H7 (cell line): Measurements from ENCODE around the gene ADAMTS13. TPM values are rescaled to one million over a fixed set of nuclear protein-coding genes. Genes with fewer than 3 reads are reported as not detected.
"Not testable (repeated sequence)": the region's sequence is repeated elsewhere in the genome, so short reads cannot be mapped to it uniquely, and the experiment has no call there.

Source experiments
- DNase-seq: peaks from one replicate; pipeline ENCODE4 v3.0.0; 2012
- H3K27me3 ChIP-seq: 2 replicates; pipeline ENCODE4 v1.6.0; 2011; ENCODE audit warnings: mild to moderate bottlenecking, low read length; ENCODE audit not compliant: control insufficient read depth, insufficient read depth
- H3K36me3 ChIP-seq: replicated peaks from 2 replicates; pipeline ENCODE4 v1.5.1; 2011; ENCODE audit warnings: low read length; ENCODE audit not compliant: control insufficient read depth, insufficient read depth
- H3K4me3 ChIP-seq: 2 replicates; pipeline ENCODE4 v1.5.1; 2011; ENCODE audit warnings: low read depth, mild to moderate bottlenecking, control low read depth, low read length, moderate library complexity; ENCODE audit not compliant: insufficient read depth
- total RNA-seq: library from RNA; depleted of rRNA; stranded (reverse); fragments of >200 nt; shearing (Covaris generic); gene quantifications from 2 replicates; pipeline ENCODE4 v1.2.3, GENCODE V29; 2014; rRNA removed

The ADAMTS13 gene
- total RNA-seq = 2.8 and 5.5 TPM in 2 replicates

DNA sequence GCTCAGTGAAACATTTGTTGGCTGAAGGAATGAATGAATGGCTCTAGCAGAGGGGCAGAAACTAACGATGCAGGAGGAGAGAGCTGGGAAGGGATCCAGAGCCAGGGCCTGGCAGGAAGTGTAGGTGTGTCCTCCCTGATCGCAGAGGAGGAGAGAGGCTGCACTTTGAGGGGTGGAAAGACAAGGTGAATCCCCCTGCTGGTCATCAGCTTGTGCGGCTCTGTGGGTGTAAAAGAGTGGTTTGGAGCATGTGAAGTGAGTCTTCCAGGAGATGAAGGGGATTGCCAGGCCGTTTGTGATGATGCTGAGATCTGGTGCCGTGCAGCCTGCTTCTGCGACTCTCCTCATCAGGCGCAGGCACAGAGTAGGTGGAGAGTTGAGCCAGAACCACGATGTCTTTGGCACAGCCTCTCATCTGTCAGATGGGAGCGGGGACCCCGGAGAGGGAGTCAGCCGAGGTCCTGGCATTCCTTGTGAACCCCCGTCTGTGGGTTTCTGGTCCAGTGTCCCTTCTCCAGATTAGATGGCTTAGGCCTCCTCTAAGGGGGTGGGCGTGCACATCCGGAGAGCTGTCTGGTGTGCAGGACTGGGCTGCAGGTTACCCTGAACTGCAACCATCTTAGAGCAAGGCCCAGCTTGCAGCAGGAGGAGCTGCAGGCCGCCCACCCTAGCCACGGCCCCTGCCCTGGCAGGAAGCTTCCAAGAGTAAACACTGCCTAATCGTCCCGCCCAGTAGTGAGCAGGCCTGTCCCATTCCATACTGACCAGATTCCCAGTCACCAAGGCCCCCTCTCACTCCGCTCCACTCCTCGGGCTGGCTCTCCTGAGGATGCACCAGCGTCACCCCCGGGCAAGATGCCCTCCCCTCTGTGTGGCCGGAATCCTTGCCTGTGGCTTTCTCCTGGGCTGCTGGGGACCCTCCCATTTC, at the start of gene ADAMTS13:
TSS of gene ADAMTS13 (plus strand) at position 753 of the 928 bp plus-strand sequence. CDS start at position 830, 77 bp downstream.
- peak; percentile 77 for DNase-seq
- Histone ChIP-seq H3K4me3 (no peak within 1 kb of the TSS), H3K36me3 (no peaks in the 10 kb centered on the region), H3K27me3 (no peaks in the 10 kb centered on the region)

DNA sequence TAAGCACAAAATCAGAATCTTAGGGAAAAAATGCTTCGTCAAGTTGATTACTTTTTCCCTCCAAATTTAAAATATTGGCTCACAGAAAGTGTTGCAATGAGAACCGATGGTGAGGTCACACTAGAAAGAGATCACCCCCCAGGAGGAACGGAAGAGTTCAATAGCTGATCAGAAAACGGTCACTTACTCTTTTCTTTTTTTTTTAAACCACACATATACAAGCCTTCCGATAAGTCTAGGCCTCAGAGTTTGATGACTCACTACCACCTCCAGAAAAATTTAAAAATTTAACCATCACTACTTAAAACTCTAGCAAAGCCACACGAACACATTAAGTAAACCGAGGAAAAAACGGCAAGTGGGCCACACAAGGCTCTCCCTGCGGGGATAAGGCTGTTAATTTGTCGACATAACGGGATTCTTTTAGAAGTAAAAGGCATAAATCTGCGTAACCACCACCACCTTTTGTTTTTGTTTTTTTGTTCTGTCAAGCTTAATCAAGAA, 47.5 kb upstream of the ADAMTS13 start:
- H3K4me3 ChIP-seq = peak overlapping the region; percentile 77
- peaks cover 11% of the 10 kb centered on the region for H3K27me3 ChIP-seq
- H3K36me3 ChIP-seq = peaks cover 13% of the 10 kb centered on the region
- DNase-seq = no peak

- H3K27me3 ChIP-seq = peaks cover 11% of the 10 kb centered on the region
- peak overlapping the region; percentile 77 for H3K4me3 ChIP-seq
- DNase-seq = peak; percentile 87
- H3K36me3 ChIP-seq = peaks cover 7% of the 10 kb centered on the region
These were observed 46.9 kb upstream of the ADAMTS13 start for GRCh38 chr9:133375116-133375723.

DNA sequence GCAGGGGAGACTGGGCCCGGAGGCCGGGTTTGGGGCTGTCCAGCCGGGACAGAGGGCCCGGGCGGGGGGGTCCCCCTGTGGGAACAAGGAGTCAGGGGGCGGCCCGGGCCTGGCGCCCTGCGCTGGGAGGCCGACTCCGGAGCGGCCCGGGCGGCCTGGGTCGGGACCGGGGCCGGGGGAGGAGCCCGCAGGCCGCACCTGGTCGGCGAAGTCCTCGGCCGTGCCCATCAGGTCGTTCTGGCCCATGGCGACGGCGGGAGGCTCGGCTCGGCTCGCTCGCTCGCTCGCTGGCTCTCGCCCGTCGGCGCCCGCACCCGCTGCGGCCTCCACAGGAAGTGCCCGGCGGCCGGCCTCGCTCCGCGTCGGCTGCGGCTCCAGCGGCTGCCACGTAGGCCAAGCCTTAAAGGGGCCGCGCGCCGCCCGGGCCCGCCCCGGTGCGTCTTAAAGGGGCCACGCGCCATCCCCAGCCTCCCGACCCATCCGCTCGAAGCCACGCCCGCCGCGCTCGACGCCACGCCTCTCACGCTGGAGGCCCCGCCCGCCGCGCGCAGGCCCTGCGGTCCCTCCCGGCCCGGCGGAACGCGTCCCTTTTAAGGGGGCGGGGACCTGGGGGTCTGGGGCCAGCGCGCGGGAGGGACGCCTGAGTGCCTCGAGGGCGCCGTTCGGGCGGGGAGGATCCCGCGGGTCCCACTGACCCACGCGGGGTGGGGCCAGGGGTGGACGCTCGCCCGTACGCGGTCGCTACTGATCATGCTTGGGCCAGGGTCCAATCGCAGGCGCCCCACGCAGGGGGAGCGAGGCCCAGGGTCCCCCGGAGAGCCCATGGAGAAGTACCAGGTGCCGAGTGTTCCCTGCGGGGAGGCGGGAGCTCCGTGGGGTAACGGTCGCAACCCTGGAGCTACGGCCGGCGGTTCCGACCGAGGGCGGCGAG, 46.2 kb upstream of the ADAMTS13 start, which contains the start of the genes STKLD1 and SURF4:
TSS of gene STKLD1 (plus strand) at position 643 of the 931 bp plus-strand sequence. CDS start at position 751, 108 bp downstream.
TSS of gene SURF4 (minus strand) at position 337 of the 931 bp plus-strand sequence. CDS start at position 246, 91 bp downstream.
- peaks cover 3% of the 10 kb centered on the region; the same call in 1 of the 2 replicates for H3K36me3 ChIP-seq
- peak; percentile 100 for DNase-seq
- peak within 1 kb of the TSS; percentile 77 for H3K4me3 ChIP-seq
- peaks cover 11% of the 10 kb centered on the region for H3K27me3 ChIP-seq

DNA sequence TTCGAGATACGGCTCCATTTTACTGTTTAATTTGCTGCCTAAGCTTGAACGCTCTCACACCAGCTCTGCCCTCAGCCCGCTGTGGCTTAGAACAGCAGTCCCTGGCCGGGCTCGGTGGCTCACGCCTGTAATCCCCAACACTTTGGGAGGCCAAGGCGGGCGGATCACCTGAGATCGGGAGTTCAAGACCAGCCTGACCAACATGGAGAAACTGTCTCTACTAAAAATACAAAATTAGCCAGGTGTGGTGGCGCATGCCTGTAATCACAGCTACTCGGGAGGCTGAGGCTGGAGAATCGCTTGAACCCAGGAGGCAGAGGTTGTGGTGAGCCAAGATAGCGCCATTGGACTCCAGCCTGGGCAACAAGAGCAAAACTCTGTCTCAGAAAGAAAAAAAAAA, 44.9 kb upstream of the ADAMTS13 start:
- DNase-seq, H3K4me3 ChIP-seq, H3K36me3 ChIP-seq: not testable (repeated sequence)
- H3K27me3 ChIP-seq = peaks cover 11% of the 10 kb centered on the region

DNA sequence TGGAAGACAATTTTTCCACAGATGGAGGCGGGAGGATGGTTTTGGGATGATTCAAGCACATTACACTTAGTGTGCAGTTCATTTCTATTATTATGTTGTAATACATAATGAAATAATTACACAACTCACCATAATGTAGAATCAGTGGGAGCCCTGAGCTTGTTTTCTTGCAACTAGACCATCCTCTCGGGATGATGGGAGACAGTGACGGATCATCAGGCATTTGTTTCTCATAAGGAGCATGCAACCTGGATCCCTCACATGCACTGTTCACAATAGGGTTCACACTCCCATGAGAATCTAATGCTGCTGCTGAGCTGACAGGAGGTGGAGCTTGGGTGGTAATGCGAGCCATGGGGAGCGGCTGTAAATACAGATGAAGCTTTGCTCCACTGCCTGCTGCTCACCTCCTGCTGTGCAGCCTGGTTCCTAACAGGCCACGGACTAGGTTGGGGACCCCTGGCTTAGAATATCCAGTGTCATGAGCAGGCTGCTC, 44.4 kb upstream of the ADAMTS13 start:
- DNase-seq = no peak
- Histone ChIP-seq H3K27me3 (peaks cover 11% of the 10 kb centered on the region), H3K4me3 (no peak overlapping the region), H3K36me3 (peaks cover 1% of the 10 kb centered on the region; the same call in 1 of the 2 replicates)

DNA sequence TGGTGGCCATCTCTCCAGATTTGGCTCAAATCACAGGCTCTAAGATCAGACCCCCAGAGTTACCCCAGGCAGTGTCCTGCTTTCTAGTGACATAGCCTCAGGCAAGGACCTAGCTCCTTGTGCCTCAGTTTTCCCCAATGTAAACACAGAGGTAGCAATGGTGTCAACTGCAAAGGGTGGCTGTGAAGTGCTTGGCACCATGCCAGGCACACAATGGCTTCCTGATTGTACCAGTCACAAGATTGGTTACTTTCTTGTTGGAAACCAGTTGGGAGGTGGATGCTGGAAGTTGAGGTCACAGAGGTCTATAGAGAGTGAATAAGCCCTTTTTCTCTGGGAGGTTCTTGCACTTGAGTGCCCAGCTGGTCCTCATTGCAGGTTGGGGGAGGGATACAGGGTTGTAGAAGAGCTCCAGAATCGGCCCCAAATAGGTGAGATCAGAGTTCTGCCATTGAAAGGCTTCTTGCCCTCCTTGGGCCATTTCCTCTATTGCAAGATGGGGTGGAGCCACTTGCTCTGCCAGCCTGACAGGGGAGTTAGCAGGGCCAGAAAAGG, 43.7 kb upstream of the ADAMTS13 start:
- DNase-seq = no peak
- Histone ChIP-seq H3K27me3 (peaks cover 11% of the 10 kb centered on the region), H3K4me3 (no peak overlapping the region), H3K36me3 (peaks cover 1% of the 10 kb centered on the region; the same call in 1 of the 2 replicates)

DNA sequence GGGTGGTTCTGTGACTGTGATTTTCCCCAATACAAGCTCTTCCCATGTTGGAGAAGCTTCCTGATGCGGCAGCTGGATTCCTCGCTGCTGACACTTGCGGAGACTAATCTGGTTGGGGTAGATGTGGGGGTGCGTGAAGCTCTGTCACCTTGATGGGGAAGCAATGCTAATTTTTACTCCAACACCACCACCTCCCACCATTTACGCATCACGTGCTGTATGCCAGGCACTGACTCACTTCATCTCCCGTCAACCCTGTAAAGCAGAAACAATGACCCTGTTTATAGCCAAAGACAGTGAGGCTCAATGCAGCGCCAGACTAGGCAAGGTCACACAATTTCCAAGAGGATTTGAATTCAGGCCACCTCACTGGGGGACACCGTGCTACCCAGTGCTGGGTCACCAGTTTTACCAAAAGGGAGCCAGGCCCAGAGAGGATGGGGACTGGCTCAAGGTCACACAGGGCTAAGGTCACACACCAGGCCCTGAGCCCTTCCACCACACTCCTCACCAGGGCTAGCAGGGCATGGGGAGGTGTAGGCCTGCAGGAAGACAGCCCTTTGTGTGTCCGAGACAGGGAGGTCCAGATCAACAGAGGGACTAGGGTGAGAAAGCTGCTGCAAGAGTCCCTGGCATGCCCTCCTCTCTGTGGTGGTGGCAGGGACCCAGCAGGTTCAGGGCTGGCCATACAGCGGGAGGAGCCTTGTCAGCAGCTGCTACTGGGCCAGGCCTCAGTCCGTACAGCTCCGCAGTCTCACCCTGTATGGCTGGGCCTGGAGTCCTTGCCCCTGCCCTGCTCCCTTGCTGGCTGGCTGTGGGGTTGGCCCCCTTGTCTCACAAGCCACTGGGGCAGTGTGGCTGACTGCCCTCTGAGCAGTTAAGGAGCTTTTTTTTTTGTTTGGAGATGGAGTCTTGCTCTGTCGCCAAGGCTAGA, 42.7 kb upstream of the ADAMTS13 start:
- no peak for DNase-seq
- Histone ChIP-seq H3K4me3 (no peak overlapping the region), H3K27me3 (peaks cover 11% of the 10 kb centered on the region), H3K36me3 (no peaks in the 10 kb centered on the region)

DNA sequence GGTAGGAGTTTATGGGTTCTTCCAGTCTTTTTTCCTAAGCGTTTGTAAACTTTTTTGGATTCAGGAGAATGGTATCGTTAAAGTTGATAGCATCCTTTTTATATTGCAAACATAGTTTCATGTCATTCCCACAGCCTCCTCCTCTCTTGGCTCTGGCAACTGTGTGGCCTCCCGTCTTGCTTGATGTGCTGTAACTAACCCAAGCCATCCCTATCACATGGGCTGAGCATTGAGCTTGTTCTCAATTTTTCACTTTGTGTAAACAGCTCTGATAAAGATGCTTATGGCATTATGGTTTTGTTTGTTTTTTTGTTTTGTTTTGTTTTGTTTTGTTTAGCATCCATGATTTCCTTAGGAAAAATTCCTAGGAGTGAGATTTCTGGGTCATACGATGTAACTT, 41.4 kb upstream of the ADAMTS13 start:
- Histone ChIP-seq H3K27me3 (peaks cover 11% of the 10 kb centered on the region), H3K36me3 (no peaks in the 10 kb centered on the region), H3K4me3 (no peak overlapping the region)
- DNase-seq = no peak

DNA sequence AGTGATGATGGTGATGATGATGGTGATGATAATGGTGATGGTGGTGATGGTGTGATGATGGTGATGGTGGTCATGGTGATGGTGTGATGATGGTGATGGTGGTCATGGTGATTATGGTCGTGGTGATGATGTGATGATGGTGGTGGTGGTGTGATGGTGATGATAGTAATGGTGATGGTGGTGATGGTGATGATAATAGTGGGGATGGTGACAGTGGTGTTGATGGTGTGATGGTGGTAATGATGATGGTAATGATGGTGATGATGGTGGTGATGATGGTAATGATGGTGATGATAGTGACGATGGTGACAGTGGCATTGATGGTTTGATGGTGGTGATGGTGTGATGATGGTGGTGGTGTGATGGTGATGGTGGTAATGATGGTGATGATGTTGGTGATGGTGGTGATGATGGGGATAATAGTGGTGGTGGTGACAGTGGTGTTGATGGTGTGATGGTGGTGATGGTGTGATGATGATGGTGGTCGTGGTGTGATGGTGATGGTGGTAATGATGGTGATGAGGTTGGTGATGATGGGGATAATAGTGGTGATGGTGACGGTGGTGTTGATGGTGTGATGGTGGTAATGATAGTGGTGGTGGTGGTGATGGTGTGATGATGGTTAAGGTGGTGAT, 39.5 kb upstream of the ADAMTS13 start:
- DNase-seq = no peak
- Histone ChIP-seq H3K4me3 (no peak overlapping the region), H3K36me3 (no peaks in the 10 kb centered on the region), H3K27me3 (peaks cover 5% of the 10 kb centered on the region)

DNA sequence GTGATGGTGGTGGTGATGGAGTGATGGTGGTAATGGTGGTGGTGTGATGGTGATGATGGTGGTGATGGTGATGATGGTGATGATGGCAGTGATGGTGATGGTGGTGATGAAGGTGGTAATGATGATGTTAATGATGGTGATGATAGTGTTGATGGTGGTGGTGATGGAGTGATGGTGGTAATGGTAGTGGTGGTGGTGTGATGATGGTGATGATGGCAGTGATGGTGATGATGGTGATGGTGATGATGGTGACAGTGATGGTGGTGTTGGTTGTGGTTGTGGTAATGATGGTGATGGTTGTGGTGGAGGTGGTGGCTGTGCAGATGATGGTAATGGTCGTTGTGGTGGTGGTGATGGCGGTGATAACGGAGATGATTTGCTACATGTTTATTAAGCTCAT, 38.7 kb upstream of the ADAMTS13 start:
- H3K36me3 ChIP-seq = no peaks in the 10 kb centered on the region
- no peaks in the 10 kb centered on the region for H3K27me3 ChIP-seq
- DNase-seq = no peak
- no peak overlapping the region for H3K4me3 ChIP-seq

- H3K27me3 ChIP-seq = no peaks in the 10 kb centered on the region
- DNase-seq = no peak
- no peaks in the 10 kb centered on the region for H3K36me3 ChIP-seq
- no peak overlapping the region for H3K4me3 ChIP-seq
These were observed 37.3 kb upstream of the ADAMTS13 start for GRCh38 chr9:133384736-133385321.
